ENCODE measurements around the gene AAMDC. TPM values are rescaled to one million over a fixed set of nuclear protein-coding genes. Genes with fewer than 3 reads are reported as not detected.
"Not testable (repeated sequence)": the region's sequence is repeated elsewhere in the genome, so short reads cannot be mapped to it uniquely, and the experiment has no call there.

AAMDC gene
- total RNA-seq, 1 donor from 2014 or later = 27.3 TPM

DNA sequence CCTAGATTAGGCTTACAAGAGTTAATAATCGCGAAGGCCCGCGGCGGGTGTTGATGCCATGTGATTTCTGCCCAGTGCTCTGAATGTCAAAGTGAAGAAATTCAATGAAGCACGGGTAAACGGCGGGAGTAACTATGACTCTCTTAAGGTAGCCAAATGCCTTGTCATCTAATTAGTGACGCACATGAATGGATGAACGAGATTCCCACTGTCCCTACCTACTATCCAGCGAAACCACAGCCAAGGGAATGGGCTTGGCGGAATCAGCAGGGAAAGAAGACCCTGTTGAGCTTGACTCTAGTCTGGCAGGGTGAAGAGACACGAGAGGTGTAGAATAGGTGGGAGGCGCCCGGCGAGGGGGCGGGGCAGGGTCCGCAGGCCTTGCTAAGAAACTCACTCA is 65.5 kb downstream of the AAMDC start:
- intact Hi-C loops (cut with DNase I) = no loop called here
- DNase-seq = no peak
- TF ChIP-seq, protein P1, sequence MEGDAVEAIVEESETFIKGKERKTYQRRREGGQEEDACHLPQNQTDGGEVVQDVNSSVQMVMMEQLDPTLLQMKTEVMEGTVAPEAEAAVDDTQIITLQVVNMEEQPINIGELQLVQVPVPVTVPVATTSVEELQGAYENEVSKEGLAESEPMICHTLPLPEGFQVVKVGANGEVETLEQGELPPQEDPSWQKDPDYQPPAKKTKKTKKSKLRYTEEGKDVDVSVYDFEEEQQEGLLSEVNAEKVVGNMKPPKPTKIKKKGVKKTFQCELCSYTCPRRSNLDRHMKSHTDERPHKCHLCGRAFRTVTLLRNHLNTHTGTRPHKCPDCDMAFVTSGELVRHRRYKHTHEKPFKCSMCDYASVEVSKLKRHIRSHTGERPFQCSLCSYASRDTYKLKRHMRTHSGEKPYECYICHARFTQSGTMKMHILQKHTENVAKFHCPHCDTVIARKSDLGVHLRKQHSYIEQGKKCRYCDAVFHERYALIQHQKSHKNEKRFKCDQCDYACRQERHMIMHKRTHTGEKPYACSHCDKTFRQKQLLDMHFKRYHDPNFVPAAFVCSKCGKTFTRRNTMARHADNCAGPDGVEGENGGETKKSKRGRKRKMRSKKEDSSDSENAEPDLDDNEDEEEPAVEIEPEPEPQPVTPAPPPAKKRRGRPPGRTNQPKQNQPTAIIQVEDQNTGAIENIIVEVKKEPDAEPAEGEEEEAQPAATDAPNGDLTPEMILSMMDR (IDR thresholded peaks at IDR 0.05) = no peak

DNA sequence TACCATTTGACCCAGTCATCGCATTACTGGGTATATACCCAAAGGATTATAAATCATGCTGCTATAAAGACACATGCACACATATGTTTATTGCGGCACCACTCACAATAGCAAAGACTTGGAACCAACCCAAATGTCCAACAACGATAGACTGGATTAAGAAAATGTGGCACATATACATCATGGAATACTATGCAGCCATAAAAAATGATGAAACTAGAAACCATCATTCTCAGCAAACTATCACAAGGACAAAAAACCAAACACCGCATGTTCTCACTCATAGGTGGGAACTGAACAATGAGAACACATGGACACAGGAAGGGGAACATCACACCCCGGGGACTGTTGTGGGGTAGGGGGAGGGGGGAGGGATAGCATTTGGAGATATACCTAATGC is 68.1 kb downstream of the AAMDC start:
- intact Hi-C loops (cut with DNase I); H3K27ac ChIP-seq; H3K9me3 ChIP-seq; DNase-seq; H3K4me1 ChIP-seq; H3K4me3 ChIP-seq; H3K27me3 ChIP-seq; ATAC-seq: not testable (repeated sequence)
- H3K36me3 ChIP-seq = peaks cover 23% of the 10 kb centered on the region

More for the DNA sequence above, 65.5 kb downstream of the AAMDC start:
- Histone ChIP-seq H3K27ac (no peak overlapping the region), H3K27me3 (no peaks in the 10 kb centered on the region), H3K36me3 (peaks cover 25% of the 10 kb centered on the region), H3K4me1 (no peaks in the 10 kb centered on the region), H3K4me3 (no peak overlapping the region), H3K9me3 (no peaks in the 10 kb centered on the region)
- no peak for ATAC-seq

DNA sequence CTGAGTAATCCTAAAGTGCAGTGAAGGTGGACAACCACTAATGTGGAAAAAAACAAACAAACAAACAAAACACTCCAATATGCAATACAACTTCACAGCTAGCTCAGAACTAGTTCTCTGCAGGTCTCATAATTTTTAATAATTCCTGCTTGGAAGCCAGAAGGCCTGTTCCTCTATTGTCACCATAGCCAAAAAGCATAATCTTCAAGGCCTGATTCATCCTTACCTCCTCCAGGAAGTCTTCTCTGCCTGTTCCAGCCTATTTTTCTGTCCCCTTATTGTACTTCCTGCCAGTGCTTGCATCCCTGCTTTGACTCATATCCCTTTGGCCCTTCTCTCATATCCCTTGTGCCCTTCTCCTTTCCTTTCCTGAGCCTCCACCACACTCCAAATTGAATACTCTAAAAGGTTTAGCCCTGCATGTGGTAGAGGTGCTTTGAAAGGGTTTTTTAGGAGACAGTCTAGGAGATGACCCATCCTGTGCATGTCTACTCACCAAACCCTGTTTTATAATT is 69.2 kb downstream of the AAMDC start:
- H3K4me3 ChIP-seq; H3K27ac ChIP-seq; H3K9me3 ChIP-seq; DNase-seq; intact Hi-C loops (cut with DNase I); H3K4me1 ChIP-seq; H3K27me3 ChIP-seq; ATAC-seq: not testable (repeated sequence)
- peaks cover 23% of the 10 kb centered on the region for H3K36me3 ChIP-seq

DNA sequence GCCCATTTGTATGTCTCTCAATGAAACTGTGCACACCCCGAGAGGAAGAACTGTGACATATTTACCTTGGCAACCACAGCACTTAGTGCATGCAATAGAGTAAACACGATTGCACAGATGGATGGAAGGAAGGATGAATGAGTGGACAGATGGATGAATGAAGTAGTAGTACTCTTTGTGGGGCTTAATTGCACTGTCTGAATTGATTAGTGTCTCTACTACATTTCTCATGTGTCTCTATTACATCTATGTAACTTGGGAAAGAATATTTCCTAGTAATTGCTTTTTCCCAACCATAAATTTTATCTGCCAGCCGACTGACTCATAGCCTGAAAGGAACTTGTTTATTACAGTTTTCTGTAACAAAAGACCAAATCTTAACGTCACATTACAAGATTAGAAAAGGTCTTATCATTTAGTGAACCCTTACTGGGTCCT is 69.7 kb downstream of the AAMDC start:
- H3K27me3 ChIP-seq; DNase-seq; H3K27ac ChIP-seq; intact Hi-C loops (cut with DNase I); H3K4me3 ChIP-seq; ATAC-seq; H3K4me1 ChIP-seq; H3K9me3 ChIP-seq: not testable (repeated sequence)
- H3K36me3 ChIP-seq = peaks cover 23% of the 10 kb centered on the region

DNA sequence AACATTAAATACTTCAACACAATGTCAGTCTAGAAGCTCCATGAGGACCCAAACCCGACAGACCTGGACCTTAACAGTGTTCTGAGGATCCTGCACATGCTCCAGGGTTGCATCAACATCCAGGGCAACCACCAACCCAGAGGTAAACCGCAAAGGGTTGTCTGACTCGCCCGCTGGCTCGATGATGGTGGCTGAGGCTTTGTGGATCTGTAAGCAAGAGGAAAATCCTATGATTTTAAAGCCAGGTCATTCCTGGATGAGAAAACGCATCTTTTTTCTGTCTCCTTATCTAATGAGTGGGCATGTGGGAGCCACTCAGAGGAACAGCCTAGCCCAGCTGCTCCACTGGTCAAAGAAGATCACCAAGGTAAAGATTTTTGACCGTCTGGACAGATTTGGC is 70.3 kb downstream of the AAMDC start:
- H3K27me3 ChIP-seq; intact Hi-C loops (cut with DNase I); H3K27ac ChIP-seq; H3K4me3 ChIP-seq; ATAC-seq; H3K4me1 ChIP-seq; H3K9me3 ChIP-seq; DNase-seq: not testable (repeated sequence)
- peaks cover 17% of the 10 kb centered on the region for H3K36me3 ChIP-seq

DNA sequence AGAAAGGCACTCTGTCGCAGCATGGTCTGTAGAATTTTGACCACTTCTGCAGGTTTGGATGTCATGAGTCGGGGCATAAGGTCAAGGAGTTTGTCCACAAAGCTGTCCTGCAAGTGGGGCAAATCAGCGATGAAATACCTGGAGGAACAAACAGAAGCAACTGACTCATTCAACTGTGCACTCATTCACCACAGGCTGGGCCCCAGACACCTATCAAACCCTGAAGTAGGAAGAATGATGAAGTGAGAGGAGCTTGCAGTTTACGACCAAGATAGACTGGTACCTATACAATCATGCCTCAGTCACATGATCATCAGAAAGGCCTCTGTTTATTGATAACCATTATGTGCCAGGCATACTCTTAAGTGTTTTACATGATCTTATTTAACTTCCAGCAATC is 70.8 kb downstream of the AAMDC start:
- ATAC-seq; H3K4me1 ChIP-seq; H3K27me3 ChIP-seq; H3K27ac ChIP-seq; intact Hi-C loops (cut with DNase I); DNase-seq; H3K9me3 ChIP-seq; H3K4me3 ChIP-seq: not testable (repeated sequence)
- peaks cover 17% of the 10 kb centered on the region for H3K36me3 ChIP-seq

DNA sequence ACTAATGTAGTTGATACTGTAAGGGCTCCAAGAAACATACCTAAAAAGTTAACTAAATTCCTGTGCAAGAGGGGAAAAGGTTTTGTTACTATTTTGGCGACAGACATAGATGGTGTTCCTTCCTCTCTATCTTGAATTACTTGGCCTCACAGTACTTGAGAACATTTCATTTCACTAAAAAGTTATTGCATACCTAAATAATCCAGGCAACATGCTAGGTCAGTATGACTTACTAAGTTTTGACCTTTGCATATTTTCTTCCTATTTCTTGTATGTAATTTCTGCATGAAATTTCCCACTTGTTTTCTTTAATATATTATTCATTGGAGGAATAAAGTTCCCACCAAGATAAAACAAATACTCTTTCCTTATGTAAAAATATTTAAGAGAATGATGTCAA is 74.0 kb downstream of the AAMDC start:
- DNase-seq; intact Hi-C loops (cut with DNase I): not testable (repeated sequence)
- H3K36me3 ChIP-seq = peaks cover 24% of the 10 kb centered on the region

DNA sequence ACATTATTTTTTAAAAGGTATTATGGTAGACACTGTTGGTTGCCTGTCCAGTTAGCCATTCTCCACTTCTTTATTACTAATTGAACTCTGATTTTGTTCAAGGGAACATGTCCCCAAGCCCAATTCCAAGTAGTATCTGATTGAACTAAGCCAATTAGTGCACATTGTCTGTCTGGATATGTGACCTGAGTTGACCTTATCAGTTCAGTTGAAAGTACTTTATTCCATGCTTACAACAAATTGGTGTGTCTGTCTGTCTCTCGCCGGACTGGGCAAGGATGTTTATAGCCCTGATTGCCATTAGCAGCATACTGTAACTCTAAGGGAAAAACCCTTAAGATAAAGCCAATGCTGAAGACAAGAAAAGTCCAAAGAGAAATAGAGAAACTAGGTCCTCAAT is 87.9 kb downstream of the AAMDC start:
- H3K27ac ChIP-seq = no peak overlapping the region
- intact Hi-C loops (cut with DNase I) = no loop called here
- H3K36me3 ChIP-seq = peaks cover 28% of the 10 kb centered on the region
- no peak for DNase-seq
- no peak for ATAC-seq
- H3K4me3 ChIP-seq = no peak overlapping the region
- no peaks in the 10 kb centered on the region for H3K4me1 ChIP-seq
- no peaks in the 10 kb centered on the region for H3K9me3 ChIP-seq
- no peaks in the 10 kb centered on the region for H3K27me3 ChIP-seq
- TF ChIP-seq, protein P1 (IDR thresholded peaks at IDR 0.05) = no peak

More for the DNA sequence above, 74.0 kb downstream of the AAMDC start:
- H3K4me3 ChIP-seq, H3K27ac ChIP-seq, H3K4me1 ChIP-seq, H3K9me3 ChIP-seq, ATAC-seq, H3K27me3 ChIP-seq: not testable (repeated sequence)

DNA sequence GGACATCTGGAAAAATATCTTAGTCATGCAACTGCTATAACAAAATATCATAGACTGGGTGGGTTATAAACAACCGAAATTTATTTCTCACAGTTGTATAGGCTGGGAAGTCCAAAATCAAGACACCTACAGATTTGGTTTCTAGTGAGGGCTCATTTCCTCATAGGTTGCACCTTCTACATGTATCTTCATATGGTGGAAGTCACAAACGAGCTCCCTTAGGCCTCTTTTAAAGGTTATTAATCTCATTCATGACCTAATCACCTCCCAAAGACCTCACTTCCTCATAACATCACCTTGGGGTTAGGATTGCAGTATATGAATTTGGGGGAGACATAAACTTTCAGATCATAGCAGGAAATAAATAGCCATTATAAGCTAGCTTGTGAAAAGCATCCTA is 88.3 kb downstream of the AAMDC start:
- intact Hi-C loops (cut with DNase I) = no loop called here
- H3K9me3 ChIP-seq = no peaks in the 10 kb centered on the region
- H3K4me1 ChIP-seq = no peaks in the 10 kb centered on the region
- H3K27me3 ChIP-seq = no peaks in the 10 kb centered on the region
- no peak overlapping the region for H3K27ac ChIP-seq
- ATAC-seq (no peak), DNase-seq (no peak)
- TF ChIP-seq, protein P1 (IDR thresholded peaks at IDR 0.05) = no peak
- peaks cover 26% of the 10 kb centered on the region for H3K36me3 ChIP-seq
- H3K4me3 ChIP-seq = no peak overlapping the region

DNA sequence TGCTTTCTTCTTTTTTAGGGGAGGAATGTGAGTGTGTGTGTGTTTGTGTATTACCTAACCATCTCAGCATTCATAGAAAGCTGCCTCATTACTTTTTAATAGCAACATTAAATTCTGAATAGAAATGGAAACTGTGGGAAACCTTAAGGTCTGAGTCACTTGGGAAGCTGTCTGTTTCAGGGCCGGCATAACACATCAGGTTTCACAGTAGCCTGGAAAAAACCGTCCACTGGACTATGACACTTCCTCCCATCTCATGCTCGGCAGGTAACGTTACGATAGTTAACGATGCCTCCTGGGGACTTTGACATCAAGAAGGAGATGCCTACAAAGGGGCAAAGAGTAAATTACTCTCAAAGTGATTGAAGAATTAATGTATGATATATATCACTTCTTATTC is 89.9 kb downstream of the AAMDC start:
- H3K9me3 ChIP-seq; H3K27me3 ChIP-seq; DNase-seq; intact Hi-C loops (cut with DNase I); ATAC-seq; H3K4me1 ChIP-seq; H3K4me3 ChIP-seq; H3K27ac ChIP-seq: not testable (repeated sequence)
- H3K36me3 ChIP-seq = peaks cover 17% of the 10 kb centered on the region

DNA sequence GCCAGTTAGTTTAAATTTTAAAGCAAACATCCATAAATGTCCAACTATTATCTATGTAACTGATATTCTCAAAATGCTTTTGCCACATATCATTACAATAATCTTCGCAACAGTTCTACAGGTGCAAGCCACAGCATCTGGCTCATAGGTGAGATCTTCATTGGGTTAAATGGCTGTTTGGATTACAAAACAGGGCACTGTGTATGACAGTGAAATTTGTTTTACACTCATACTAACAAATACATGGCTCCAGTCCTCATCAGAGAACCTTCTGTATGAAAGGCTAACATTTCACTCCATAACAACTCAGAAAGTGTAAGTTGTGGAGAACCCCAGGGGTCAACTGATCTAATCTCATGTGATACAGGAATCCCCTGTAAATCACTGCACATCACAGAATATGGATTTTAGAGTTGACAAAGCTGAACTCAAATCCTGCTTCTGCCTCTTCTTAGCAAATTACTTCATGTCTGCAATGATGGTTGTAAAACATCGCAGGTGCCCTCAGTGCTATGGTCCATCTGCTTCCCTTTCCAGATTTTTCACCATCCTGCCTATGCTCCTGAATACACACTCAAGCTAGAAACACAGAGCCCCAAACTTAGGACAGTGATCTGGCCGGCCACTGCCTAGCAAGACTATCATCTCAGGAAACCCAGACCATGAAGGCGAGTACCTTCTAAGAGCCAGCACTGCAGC is 92.8 kb downstream of the AAMDC start:
- H3K4me1 ChIP-seq; H3K36me3 ChIP-seq; H3K27me3 ChIP-seq; H3K27ac ChIP-seq; DNase-seq; H3K9me3 ChIP-seq; intact Hi-C loops (cut with DNase I); ATAC-seq; H3K4me3 ChIP-seq: not testable (repeated sequence)
